GM18951 (cell line): ENCODE results near the gene TLK2.

Source experiments
- POLR2A ChIP-seq: IDR thresholded peaks from 4 replicates; pipeline ENCODE4 v1.6.1; 2011; ENCODE audit warnings: mild to moderate bottlenecking; ENCODE audit not compliant: insufficient read length, insufficient read depth; ENCODE audit errors: extremely low read depth
- in situ Hi-C: fragments of 300-500 bp; cut with MboI; formaldehyde crosslinking; loops from one replicate; pipeline ENCODE4 v1.12.0; 2022; ENCODE audit warnings: low sequenced_read_pairs, mixed read lengths, inconsistent platforms; ENCODE audit not compliant: unreplicated experiment

Gene TLK2

DNA sequence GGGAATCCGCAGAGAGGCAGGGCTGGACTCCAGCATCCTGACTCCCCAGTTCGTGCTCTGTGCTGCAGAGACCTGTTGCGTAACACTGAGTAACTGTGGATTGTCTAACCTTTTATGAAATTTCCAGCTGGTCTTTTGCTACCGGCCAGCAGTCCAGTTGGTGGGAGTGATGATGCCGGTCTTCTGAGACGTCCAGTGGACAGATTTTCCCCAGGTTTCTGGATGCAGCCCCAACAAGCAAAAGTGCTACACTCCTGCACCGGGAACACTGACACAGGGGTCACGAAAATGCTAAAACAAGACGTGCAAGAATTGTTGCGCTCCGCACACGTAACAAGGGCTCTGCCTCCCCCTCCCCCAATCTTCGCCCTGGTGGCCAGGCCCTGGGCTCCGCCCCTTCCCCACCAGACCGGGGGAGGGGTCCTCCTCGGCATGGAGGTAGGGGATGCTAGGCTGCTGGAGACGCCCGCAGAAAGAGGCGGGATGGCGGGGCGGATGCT lies 148.1 kb downstream of the TLK2 start:
- no peak for TF ChIP-seq POLR2A
- in situ Hi-C loops: no loop called here

DNA sequence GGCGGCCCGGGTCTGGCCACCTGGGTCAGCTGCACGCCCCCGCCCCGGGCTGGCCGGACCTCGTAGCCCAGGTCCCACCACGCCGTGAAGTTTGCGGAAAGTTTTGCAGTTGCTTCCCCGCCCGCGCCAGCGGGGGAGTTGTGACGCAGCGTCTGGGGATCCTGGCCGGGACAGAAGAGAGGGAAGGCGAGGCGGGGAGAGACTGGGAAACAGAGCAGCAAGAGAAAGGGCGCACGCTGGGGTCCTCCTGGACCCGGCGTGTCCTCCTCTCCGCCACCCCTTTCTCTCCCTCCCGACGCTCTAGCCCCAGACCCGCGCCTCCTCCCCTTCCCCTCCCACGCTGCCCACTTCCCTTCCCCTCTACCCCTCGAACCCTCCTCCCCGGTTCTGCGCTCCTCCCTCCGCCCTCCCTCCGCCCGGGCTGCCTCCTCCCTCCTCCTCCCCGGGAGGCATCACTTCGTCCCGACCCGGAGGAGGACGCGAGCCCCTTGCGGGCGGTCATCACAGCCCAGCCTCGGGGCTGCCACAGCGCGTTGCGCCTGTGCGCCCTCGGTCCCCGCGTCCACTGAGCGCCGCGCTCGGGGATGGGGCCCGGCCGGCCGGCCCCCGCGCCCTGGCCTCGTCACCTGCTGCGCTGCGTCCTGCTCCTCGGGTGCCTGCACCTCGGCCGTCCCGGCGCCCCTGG lies 148.7 kb downstream of the TLK2 start, which contains the start of gene MRC2:
TSS of gene MRC2 (plus strand) at position 452 of the 685 bp plus-strand sequence. CDS start at position 585, 133 bp downstream.
- TF ChIP-seq POLR2A: no peak
- in situ Hi-C loops: no loop called here

DNA sequence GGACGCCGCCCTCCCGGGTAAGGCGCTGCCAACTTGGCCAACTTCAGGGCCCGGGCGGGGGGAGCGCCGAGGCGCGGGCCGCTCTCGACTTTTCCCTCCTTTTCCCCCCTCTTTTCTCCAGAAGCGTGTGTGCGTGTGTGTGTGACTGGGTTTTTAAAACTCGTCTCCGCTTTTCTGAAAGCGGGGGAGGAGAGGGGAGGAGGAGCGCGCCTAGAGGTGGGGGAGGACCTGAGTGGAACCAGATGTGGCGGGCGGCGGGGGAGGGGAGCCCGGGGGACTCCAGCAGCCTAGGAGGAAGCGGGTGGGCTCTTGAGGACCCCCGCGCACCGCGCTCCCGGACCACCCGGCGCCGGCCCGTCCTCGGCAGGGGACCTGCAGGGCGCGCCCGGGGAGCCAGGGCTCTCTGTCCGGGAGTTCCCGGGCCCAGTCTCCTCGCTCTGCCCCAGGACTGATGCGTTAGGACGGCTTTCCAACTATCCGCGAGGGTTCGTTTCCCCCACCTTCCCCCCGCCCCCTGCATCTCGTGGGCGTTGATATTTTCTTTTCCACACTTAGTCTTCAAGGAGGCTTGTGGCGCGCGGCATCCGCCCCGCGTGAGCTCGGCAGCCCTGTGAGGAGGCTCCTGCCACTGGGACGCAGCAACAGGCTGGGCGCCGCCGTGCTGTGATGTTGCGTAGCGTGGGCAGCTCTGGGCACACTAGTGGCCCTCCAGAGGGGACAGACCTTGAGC lies 149.4 kb downstream of the TLK2 start:
- no peak for TF ChIP-seq POLR2A
- in situ Hi-C loops: no loop called here

DNA sequence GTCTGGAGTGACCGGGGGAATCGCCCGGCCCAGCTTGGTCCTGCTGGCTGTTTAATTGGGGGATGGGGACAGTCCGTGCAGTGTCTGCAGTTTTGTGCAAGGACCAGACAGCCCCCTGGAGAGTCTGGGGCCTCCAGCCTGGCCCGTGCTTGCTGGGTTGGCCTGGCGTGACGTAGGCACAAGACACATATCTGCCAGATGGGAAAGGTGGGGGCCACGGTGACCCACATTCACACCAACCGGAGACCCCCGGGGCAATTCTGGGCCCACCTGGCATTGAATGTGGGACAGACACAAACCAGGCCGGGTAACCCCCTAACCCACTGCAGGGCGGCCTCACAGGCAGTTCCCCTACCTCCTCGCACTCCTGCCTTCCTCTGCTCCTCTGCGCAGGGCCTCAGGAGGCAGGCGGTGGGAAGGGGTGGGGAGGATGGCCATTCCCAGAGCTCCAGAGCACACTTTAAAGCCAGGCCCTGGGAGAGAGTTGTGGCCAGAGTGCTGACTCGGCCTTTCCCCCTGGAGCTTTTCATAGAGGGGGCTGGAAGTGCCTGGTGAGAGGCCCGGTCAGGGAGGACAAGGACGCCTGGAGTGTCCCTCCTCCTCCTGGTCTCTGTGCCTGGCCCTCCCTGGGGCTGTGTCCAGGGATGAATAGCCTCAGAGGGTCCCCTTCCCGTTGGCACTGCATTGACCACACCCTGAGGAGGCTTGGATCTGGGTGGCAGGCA lies 150.4 kb downstream of the TLK2 start:
- in situ Hi-C loops: no loop called here
- no peak for TF ChIP-seq POLR2A

DNA sequence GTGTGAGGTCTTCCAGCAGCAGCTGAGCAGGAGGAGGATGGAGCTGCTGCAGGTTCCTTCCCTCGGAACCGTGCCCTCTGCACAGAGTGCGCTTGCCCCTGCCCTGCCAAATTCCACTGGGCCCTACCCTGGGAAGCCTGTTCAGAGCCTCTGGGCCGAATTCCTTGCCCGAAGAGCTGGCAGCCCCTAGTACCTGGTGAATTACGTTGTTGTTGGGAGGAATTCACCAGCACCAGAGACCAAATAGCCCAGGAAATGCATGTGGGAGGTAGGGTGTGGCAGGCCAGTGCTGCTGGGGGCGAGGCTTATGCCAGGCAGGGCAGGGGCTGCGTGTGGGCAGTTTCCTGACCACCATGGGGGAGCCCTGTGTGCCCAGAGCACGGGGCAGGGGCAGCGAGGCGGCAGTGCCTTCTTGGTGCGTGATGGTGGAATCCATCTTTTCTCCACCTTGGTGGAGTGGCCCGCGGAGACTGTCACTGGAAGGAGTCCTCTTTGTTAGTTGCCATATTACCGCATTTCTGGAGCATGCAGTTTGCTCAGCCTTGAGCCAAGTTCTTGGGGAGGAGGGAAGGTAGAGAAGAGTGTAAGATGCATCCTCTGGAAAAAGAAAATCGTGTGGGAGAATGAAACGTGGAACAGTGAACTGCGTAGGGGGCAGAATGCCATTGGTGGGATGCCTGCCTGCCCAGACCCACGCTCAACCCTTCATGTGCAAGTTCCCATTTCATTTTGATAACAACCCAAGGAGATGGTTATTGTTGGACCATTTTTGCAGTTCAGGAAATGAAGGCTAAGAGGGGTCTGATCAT lies 151.1 kb downstream of the TLK2 start:
- in situ Hi-C loops: no loop called here
- no peak for TF ChIP-seq POLR2A

DNA sequence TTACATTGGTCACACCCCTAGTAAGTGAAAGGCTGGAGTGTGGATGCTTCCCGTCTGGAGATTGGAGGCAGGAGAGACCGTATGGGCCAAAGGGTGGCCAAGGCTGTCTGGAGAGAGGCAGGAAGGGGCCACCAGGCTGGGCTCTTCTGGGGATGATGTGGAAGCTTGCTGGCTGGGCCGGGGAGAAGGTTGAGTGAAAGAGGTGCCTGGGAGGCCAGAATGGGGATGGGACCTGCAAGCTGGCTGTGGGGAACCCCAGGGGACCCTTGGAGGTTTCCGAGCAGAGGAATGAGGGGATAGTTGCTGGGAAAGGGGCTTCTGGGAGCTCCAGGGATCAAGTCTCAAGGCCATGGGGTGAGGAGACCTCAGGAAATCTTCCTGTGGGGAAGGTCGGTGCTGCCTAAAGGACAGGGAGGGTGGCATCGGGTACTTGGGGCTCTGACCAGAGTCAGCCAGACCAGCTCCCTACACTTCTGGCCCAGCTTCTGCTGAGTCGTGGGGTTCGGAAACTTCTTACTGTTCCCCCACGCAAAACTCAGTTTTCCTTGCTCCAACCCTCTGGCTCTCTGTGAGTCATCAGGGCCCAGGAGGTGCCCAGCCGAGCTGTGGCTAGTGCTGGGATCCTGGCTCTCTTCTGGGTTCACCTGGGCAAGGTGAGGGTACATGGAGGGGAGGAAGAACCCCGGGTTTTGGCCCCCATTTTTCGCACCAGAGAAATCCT lies 151.9 kb downstream of the TLK2 start:
- in situ Hi-C loops: no loop called here
- no peak for TF ChIP-seq POLR2A

DNA sequence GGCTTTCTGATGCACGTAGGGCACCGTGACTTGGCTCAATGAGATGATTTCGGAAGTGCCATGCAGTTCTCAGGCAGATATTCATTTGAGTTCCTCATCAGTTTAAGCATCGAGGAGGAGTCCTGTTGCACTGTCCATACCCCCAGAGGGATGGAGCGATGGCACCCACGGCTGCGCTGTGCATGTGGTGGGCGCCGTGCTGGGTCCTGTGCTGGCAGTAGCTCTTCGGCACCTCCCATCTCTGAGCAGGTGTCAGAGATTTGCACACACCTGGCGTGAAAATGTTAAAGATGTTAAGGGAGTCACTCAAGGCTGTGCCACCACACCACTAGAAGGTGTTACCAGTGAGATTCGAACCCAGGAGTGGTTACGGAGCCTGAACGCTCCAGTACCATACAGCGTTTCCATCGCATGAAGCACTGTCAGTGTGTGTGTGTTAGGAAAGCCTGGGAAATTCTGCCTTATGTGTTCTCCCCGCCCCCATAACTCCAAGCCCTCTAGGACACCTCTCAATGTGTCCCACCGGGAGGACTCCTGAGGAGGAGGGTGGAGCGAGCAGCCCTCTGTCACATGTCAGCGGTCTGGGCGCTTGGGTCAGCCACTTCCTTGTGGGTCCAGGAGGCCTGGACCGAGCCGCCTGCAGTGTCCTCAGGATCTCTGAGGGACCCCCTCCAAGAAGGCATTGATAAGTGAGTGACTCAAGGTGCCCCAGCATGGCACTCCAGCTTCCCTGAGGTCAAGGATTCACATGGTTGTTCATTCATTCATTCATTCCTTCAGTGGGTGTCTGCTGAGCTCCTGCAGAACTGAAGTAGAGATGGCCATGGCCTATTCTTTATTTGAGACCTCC lies 152.7 kb downstream of the TLK2 start:
- no peak for TF ChIP-seq POLR2A
- in situ Hi-C loops: no loop called here

DNA sequence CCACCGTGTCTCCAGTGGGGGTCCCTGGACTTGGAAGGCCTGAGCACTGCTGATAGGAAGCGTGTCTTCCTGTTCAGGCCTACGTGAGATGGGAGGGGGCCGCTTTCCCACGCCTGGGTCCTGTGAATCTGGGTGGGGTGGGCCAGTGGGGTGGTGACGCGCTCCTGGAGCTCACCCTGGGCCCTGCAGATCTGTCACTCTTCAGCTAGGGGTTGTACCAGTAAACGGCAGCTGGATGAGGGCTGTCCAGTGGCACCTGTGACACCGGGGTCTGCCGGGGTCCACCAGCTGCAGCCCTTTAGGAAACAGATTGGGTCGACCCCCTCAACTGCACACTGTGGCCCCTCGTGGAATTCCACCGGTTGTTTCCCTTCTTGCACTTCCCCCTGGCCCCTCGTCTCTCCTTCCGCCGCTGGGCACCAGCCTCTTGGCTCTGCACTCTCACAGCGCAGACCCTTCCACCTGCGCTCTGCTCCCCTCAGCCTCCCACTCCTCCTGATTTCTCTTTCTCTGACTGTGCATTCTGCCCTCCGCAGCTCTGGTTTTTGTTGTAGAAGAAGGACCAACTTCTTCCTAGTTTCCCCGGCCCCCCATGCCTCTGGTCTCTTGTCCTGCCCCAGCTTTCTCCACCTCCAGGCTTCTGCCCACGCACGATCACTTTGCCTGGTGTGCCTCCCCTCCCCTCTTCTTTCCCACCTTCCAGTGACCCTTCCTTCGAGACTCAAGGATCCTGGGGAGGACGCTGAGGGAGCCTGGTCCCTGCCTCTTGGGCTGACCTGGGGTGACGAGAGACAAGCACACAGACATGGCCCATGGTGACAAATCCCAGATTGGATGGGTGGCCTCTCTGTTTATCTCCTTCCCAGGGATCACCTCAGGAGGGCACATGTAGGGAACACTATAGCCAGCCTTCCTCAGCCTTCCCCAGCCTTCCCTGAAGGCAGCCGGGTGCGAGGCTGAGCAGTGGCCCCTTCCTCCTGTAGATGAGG lies 153.6 kb downstream of the TLK2 start:
- TF ChIP-seq POLR2A: no peak
- in situ Hi-C loops: no loop called here

DNA sequence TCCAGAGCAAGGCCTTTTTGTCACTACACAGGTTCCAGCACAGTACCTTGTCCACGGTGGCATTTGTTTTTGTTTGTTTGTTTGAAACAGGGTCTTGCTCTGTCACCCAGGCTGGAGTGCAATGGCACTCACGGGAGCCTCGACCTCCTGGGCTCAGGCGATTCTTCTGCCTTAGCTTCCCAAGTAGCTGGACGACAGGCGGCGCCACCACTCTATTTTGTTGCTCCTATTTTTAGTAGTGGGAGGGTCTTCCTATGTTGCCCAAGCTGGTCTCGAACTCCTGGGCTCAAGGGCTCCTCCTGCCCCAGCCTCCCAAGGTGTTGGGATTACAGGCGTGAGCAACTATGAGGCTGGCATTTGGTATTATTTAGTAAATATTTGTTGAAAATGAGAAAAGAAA lies 159.2 kb downstream of the TLK2 start:
- TF ChIP-seq POLR2A: no peak
- in situ Hi-C loops: no loop called here

DNA sequence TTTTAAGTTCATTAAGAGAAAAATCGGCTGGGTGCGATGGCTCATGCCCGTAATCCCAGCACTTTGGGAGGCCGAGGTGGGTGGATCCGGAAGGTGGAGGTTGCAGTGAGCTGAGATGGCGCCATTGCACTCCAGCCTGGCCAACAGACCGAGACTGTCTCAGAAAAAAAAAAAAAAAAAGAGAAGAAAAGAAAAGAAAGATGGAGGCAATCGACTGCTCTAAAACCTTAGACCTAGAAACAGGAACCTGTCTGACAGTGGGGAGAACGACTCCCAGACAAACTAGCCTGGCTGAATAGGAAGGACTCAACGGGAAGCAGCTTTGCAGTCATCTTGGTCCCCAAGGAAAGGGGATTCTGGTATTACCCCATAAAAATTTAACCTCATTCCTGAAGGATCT lies 162.5 kb downstream of the TLK2 start:
- TF ChIP-seq POLR2A: no peak
- in situ Hi-C loops: no loop called here
